HG02678 (cell line): ENCODE results near the gene SMC3.
"Not testable (repeated sequence)": the region's sequence is repeated elsewhere in the genome, so short reads cannot be mapped to it uniquely, and the experiment has no call there.

Experiments used
- ATAC-seq: cut with Tn5 transposase; IDR thresholded peaks from one replicate; pipeline ENCODE4 v1.9.1; 2021; ENCODE audit warnings: mild to moderate bottlenecking, moderate library complexity; ENCODE audit not compliant: unreplicated experiment

The SMC3 gene

DNA sequence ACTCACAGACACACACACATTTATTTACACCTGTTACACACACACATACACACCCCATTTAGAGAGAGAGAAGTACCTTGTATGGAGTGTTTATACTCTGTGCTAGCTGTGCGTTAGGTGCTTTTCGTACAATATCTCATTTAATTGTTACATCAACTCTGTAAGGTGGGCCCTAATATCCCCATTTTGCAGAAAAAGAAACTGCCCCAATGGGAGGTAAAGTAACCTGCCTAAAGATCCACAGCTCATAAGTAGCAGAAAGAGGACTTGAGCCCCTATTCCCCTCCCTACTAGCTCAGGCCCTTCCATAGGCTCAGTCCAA is 52.9 kb downstream of the SMC3 start:
- no peak for ATAC-seq

DNA sequence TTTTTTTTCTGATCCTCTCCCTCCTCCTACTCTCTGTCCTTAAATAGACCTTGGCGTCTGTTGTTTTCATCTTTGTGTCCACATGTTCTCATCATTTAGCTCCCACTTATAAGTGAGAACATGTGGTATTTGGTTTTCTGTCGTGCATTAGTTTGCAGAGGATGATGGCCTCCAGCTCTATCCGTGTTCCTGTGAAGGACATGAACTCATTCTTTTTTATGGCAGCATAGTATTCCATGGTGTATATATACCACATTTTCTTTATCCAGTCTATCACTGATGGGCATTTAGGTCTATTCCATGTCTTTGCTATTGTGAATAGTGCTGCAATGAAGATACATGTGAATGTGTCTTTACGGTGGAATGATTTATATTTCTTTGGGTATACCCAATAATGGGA is 55.8 kb downstream of the SMC3 start:
- not testable (repeated sequence) for ATAC-seq

DNA sequence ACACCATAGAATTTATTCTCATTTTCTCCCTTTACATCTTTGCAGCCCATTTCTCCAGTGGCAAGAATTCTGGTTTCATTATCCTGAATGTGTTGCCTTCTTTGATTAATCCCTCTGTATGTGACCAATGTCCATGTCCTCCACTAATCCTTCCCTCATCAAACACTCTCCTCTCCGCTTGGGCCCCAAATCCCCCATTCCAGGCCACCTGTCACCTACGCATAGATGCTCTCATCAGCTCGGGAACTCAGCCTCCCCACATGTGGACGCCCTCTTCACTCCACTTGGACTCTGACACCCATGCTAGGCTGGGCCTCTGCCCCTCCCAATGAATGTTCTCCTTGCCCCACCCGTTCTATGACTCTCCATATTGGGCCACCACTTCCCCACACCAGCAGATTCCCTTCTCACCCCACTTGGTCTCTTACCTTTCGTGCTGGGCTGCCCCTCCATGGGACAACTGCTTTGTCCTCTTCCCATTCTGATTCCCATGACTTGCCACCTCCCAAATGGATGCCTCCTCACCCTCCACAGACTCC is 57.9 kb downstream of the SMC3 start:
- no peak for ATAC-seq

DNA sequence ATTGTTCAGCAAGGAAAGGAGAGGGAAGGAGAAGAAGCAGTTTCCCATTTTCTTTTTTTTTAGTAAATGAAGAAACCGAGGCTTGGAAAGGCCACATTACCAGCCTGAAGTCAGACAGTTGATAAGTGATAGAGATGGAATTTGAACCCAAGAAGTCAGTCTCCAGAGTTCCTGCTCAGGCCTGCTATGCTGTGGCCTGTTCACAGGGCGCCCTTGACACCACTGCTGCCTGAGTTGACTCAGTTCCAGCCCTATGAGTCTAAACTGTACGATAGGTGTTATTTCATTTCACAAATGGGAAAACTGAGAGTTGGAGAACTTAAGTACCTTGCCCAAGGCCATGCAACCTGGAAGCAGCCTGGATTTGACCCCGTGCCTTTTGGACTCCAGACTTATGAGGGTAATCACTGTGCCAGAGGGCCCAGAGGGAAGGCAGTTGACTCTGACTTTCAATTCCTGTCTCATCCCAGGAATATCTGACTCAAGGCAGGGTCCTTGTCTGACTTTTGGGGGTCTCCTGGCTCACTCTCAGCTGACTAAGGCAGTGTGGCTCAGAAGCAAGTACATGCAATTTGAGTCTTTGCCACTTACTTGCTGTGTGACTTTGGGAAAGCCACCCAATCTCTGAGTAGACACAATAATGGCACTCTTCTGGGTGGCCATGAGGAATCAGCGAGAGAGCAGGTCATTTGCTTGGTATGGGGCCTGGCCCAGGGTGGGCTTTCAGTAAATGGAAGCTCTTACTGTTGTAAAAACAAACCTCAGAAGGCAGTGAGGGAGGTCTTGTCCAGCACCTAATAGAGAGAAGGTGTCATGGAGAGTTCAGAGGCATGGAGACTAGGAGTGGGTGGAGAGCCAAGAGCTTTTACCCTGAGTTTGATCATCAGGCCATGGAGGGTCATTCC is 58.7 kb downstream of the SMC3 start:
- no peak for ATAC-seq

DNA sequence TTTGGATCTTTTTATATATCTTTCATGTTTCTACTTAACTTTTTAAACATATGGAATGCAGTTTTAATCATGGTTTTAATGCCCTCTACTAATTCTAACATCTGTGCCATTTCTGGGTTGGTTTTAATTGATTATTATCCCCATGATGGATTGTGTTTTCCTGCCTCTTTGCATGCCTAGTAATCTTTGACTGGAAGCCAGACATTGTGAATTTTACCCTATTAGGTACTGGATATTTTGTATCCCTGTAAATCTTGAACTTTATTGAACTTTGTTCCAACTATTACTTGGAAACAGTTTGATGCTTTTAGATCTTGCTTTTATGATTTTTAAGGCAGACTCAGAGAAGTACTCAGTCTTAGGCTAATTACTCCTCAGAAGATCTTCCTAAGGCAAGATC is 60.7 kb downstream of the SMC3 start:
- no peak for ATAC-seq

DNA sequence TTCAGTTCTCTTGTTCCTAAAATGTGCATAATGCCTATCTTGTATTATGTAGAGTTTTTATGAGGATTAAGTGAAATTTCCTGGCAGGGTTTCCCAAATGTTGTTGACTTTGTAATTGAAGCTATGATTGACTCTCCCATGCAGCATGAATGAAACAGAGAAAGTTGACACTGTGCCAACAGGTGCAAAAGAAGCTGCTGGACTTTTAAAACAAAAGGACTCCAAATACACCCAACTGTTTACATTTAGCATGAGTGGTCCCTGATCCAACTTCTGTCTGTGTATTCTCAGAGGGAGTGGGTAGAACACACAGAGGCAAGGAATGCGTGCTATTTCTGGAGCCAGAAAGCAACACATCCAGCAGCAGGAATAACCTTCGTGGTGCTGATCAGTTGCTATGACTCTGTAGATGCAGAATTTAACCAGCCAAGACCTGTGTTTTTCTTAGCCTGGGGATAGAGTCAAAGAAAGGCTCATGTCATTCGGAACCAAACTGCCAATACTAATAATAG is 62.2 kb downstream of the SMC3 start:
- ATAC-seq, result no peak

DNA sequence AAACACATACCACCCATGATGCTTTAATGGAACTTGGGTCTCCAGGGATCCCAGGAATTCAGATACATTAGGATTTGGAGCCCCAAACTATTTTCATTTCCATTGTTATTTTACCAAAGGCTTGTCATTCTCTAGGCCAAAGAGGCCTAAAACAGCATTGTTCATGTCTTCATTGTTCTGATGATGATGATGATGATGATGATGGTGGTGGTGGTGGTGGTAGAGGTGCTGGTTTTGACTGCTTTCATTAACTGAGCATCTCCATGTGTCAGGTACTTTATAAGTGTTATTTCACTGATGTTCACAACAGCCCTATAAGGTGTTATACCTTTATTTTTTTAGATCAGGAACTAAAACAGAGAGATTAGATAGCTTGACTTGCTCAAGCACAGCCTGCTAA is 64.4 kb downstream of the SMC3 start:
- no peak for ATAC-seq

DNA sequence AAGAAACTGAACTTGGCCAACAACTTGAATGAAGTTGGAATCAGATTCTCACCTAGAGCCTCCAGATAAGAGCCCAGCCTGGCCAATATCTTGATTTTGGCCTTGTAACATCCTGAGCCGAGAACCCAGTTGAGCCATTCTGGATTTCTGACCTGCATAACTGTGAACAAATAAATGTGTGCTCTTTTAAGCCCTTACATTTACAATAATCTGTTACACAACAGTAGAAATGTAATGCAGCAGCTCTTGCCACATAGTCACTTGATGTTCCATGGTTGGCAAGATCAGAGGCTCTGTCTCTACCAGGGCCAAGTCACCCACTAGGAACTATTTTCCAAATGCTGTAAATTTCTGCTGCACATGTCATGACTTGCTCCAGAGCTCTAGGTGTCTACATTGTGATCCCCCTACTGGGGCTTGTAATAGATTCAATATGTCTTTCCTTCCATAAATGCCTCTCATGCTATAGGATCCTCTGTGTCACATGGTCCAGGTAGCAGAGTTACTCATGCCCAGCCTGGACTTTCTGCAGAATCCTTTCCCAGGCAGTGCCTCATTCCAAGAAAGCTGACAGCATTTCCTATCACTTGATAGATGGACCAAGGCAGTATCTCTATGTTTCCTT is 65.2 kb downstream of the SMC3 start:
- no peak for ATAC-seq

DNA sequence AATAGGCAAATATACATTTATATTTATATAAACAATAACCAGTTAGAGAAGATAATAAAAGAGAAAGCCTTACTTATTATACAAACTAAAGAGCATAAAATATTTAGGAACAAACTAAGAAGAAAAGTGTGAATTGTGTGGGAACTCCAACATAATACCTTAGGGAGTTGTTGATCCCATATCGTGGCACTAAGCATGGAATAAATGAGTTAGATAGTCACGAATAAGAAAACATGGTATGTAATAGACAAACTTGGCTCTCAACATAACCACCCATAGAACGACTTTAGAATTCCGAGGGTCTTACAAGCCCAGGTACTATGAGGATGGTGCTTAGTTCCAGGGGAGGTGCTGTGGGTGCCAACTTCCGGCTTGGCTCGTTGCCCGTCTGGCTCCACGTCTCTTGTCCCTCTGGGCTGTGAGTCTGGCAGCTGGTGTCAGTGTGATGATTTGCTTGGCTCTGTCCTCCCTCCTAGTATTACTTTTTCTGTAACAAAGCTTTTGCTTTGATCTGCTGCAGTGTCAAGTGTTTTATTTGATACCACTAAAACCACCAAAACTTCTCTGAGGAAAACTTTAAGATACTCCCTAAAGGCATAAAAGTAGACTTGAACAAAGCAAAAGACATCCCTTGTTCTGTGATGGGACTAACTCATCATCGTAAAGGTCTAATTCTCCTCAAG is 67.2 kb downstream of the SMC3 start:
- ATAC-seq, result no peak

DNA sequence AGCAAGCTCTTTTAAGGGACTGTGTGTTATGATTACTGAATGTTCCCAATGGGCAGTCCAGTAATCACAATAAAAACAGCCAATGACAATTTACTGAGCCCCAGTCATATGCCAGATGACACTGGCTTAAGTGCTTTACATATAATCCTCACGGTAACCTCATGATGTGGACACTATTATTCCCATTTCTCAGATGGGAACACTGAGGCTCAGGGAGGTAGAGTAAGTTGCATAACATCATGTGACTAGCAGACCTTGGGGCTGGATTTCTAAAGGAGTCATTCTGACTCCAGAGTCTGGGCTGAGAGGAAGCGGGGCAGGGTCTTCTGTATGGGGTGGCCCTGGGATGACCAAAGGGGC is 69.1 kb downstream of the SMC3 start:
- ATAC-seq, result no peak

DNA sequence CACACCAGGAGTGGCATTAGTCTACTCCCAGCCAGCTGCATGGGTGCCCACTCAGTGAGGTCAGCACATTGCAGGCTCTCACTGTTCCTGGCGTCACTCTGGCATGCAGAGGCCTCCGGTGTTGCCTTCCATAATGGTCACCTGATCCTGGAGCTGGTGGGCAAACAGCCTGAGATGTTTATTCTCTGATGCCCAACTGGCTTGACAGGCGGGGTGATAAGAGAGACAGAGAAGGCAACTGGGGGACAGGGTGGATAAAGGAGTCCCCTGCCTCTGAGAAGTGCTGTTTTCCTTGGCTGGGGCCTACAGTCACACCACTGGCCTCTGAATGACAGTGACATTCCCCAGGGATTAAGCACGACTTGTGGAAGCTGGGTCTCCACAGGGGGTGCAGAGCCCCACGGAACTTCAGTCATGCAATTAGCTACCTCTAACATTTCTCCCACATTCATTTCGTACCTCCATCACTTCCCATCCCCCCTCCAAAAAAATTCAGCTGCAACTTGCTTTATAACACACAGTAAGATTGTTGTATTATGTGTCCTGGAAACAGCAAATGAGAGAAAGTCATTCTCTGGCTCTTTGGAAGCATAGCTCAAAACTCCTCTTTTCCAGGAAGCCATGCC is 69.5 kb downstream of the SMC3 start:
- no peak for ATAC-seq

DNA sequence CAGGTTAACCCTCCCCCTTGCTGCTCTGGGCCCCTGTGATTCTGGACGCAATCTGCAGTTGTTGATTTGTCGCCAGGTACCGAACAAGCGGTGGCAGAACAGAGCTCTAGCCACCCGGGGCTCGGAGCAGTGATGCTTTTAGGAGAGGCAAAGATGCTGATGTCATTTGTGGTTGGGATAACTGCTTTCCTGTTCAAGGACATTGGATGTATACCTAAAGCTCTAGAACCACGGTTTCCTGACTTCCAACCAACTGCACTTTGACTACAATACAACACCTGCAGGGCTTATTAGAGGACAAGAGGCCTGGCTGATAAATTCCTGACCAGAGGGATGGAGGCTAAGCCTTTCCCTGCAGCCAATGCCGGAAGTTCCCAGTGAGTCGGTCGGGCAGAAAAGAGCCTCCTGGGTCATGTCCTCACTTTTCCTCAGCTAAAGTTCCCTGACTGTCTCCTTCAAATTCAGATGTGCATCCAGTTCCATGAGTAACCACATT is 70.1 kb downstream of the SMC3 start:
- ATAC-seq, result no peak

DNA sequence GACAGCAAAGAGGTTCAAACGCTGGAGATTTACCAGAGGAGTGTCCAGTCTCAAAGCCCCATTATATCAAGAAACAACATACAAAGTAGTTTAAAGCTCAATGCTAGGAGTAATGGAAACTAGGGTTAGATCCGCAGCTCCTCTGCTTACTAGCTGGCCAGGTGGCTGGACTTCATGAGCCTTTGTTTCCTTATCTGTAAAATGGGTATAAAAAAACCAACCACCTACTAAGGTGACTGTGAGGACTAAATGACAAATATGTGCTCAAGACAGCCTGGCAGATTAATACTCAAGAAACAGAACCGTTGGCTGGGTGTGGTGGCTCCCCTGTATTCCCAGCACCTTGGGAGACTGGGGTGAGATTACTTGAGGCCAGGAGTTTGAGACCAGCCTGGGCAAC is 70.8 kb downstream of the SMC3 start:
- no peak for ATAC-seq

DNA sequence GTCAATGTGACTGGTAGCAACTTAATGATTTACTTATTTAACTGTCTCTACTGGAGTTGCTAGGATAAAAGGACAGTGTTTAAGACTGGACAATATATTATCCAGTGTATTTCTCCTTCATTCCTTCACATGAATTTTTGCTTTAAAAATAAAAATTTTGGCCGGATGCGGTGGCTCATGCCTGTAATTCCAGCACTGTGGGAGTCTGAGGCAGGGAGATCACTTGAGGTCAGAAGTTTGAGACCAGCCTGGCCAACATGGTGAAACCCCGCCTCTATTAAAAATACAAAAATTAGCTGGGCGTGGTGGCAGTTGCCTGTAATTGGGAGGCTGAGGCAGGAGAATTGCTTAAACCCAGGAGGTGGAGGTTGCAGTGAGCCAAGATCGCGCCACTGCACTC is 71.6 kb downstream of the SMC3 start:
- not testable (repeated sequence) for ATAC-seq

DNA sequence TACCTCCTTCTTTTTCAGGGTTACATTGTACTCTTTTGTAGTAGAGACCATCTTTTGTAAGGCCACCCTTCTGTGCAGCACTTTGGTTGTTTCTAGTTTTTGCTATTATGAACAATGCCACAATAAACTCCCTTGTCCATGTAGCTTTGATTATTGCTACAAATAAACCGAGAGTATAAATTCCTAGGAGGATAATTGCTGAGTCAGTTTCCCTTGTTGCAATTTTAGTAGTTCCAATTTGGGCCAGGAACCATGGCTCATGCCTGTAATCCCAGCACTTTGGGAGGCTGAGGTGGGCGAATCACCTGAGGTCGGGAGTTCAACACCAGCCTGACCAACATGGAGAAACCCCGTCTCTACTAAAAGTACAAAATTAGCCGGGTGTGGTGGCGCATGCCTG is 72.4 kb downstream of the SMC3 start:
- not testable (repeated sequence) for ATAC-seq

DNA sequence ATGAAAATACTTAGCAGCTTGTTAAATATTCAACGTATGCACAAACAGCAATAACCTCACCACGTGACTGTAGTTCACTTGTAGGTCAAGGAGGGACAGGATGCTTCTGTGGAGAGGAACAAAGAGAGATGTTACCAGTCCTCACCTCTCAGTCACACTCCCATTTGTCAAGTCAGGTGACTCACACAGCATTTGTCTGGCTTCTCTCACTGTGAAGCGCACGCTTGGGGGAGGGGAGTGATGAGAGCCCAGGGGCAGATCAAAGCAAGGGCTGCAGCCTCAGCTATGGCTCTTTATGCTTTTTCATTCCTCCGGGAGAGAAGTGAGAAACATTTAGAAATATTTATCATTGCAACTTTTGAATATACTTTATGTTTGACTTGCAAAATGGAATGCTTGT is 73.8 kb downstream of the SMC3 start:
- ATAC-seq, result no peak

DNA sequence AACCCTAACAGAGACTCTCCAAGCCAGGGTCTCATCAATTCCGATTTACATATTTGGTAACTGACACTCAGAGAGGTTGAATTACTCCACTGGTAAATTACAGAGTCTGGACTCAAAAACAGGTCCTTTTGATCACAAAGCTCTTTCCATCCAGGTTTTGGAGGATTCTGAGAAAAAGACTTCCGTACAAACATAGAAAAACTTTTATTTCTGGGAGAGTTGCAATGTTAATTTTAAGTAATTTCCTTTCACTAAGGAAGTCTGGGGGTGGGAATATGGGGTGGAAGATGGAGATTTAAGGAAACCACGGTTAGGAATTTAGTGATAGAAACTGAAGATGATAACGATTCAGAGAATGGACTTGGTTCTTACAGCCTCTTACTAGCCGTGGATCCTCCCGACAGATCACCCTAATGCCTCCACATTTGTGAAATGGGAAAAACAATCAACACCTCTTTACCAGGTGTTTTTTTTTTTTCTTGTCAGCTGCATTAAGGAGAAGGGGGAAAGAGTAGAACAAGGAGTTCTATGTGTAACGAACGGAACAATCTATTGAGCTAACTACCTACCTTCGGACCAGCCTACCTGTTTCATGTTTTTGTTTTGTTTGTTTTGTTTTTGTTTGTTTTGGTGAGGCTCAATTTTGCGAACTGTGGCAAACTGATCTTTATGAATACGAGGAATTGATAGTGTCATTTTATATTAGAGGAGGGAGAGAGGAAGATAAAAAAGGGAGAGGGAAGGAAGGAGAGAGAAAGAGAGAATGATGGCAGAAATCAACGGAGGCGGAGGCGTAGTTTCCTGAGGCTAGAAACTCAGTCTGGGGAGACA is 74.9 kb downstream of the SMC3 start:
- ATAC-seq, result no peak

DNA sequence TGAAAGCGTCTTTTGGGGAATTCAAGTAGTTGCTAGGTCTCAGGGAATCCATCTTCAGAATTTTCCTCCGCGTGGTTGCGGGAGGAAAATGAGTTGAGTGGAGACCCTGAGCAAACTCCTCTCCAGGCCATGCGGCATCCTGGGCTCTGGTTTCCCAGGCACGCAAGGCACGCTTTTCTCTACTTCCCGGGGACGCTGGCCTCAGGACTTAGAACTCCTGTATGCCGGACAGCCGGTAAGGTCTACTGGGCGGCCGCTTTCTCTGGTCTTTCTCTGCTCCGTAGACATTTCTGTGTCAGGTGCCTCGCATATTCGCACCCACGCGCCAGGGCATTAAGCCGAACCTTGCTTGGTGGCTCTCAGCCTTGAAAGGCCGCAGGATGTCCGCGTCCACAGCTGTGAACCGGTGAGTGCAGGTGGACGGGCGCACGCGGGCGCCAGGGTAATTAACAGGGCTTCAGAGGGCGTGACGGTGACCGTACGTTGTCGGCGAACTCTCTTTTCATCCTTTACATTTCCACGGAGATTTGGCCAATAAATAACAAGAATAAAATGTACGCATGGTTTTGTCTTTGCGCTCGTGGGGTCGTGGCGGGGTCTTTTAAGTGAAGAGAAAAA is 75.6 kb downstream of the SMC3 start:
- no peak for ATAC-seq

DNA sequence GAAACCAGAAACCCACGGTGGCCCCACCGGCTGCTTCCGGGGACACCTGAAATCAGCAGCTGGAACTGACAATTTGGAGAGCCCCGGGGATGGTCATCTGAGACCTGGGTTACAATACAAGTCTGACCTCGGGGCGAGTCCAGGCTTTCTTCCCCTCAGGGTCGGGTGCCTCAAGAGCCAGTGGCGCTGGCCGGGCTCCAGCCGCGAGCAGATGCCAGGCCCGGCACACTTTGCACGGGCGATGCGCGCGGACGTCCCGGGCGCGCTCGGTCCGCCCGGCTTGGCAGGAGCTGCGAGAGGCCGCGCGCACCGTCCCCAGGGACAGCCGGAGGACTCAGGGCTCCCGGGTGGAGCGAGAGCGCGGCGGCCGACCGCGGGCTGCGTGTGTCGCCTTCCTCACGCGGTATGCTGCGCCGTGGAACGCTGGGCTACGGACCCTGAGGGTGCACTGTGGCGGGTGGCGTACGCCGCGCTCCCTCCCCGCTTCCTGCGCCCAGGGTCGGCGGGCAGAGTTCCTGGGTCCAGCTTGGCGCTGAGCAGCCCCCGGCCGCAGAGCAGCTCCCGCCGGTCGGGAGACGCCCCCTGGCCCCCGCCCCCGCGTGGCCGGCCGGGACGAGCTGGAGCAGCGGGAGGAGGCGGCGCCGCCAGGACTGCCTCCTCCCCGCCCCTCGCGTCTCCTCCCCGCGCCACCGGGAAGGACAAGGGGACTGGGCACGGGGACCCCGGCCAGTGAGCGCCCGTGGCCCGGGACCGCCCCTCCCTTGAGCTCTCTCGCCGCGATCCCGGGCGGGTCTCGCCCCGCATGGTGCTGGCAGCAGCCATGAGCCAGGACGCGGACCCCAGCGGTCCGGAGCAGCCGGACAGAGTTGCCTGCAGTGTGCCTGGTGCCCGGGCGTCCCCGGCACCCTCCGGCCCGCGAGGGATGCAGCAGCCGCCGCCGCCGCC is 76.4 kb downstream of the SMC3 start, which contains the start of gene RBM20:
Gene RBM20 (plus strand): TSS at position 684 of the 945 bp plus-strand sequence. CDS start 119 bp downstream, at position 803.
- ATAC-seq, result no peak
